CD4-positive, alpha-beta memory T cell (primary cell): ENCODE results near the gene NAPEPLD. TPM values are rescaled to one million over a fixed set of nuclear protein-coding genes. Genes with fewer than 3 reads are reported as not detected.
A peak's percentile ranks its signal among the peaks of the same experiment; 100 is the strongest.

Experiments
- CTCF ChIA-PET: fragments of 350-600 bp; sonication (Branson Sonifier 250); formaldehyde crosslinking; loops from one replicate; lab custom pipeline; 2021; ENCODE audit warnings: inconsistent platforms; ENCODE audit not compliant: partially characterized antibody; lab: Charles Lee
- POLR2A ChIA-PET: fragments of 350-600 bp; sonication (Branson Sonifier 250); formaldehyde crosslinking; loops from one replicate; lab custom pipeline; 2021; ENCODE audit not compliant: partially characterized antibody; lab: Charles Lee
- DNase-seq, 5 donors: peaks; one replicate each; pipeline versions ENCODE4 v3.0.0 to v3.0.0-alpha.2; 2020 to 2022; ENCODE audit warnings: mixed read lengths in 1 of 5
- H3K27ac ChIP-seq: one replicate; pipeline ENCODE4 v1.7.0; 2013; ENCODE audit warnings: low read depth, low read length
- H3K27me3 ChIP-seq: 2 replicates; pipeline ENCODE4 v1.7.0; 2013; ENCODE audit warnings: mild to moderate bottlenecking, low read length, moderate library complexity; ENCODE audit not compliant: insufficient read depth
- H3K36me3 ChIP-seq: 2 replicates; pipeline ENCODE4 v1.7.0; 2013; ENCODE audit warnings: mild to moderate bottlenecking, low read length, moderate library complexity; ENCODE audit not compliant: insufficient read depth
- H3K4me1 ChIP-seq: 2 replicates; pipeline ENCODE4 v1.7.0; 2013; ENCODE audit warnings: mild to moderate bottlenecking, low read length, moderate library complexity; ENCODE audit not compliant: insufficient read depth
- H3K4me3 ChIP-seq, 2 donors: one replicate each; pipeline ENCODE4 v1.7.0; 2013; ENCODE audit warnings: low read length in 2 of 2, mild to moderate bottlenecking in 1 of 2
- H3K9me3 ChIP-seq, 2 donors: one replicate each; pipeline ENCODE4 v1.7.0; 2013; ENCODE audit warnings: low read length in 2 of 2, control low read depth in 1 of 2; ENCODE audit not compliant: control insufficient read depth in 1 of 2
- H3K27ac Mint-ChIP-seq, 7 donors: one replicate each; pipeline ENCODE4 v1.8.0; 2020 to 2021; ENCODE audit warnings: mixed read lengths in 7 of 7, mild to moderate bottlenecking in 6 of 7, inconsistent platforms in 3 of 7, moderate library complexity in 3 of 7
- H3K27me3 Mint-ChIP-seq, 2 donors: one replicate each; pipeline ENCODE4 v1.8.0; 2020 to 2021; ENCODE audit warnings: mixed read lengths in 2 of 2
- H3K36me3 Mint-ChIP-seq, 2 donors: one replicate each; pipeline ENCODE4 v1.8.0; 2020 to 2021; ENCODE audit warnings: mixed read lengths in 2 of 2, inconsistent platforms in 1 of 2, mild to moderate bottlenecking in 1 of 2
- H3K4me1 Mint-ChIP-seq, 4 donors: one replicate each; pipeline ENCODE4 v1.8.0; 2020 to 2021; ENCODE audit warnings: mixed read lengths in 4 of 4, mild to moderate bottlenecking in 1 of 4
- H3K4me3 Mint-ChIP-seq, 8 donors: one replicate each; pipeline ENCODE4 v1.8.0; 2020 to 2021; ENCODE audit warnings: mixed read lengths in 8 of 8, mild to moderate bottlenecking in 7 of 8, moderate library complexity in 6 of 8, inconsistent platforms in 3 of 8
- H3K9me3 Mint-ChIP-seq, 8 donors: one replicate each; pipeline ENCODE4 v1.8.0; 2020 to 2021; ENCODE audit warnings: mixed read lengths in 8 of 8, mild to moderate bottlenecking in 5 of 8, inconsistent platforms in 3 of 8, moderate library complexity in 1 of 8
- intact Hi-C: fragments of 100-400 bp; cut with micrococcal nuclease; formaldehyde crosslinking; loops from one replicate; pipeline ENCODE4 v1.15.1; 2023
- polyA plus RNA-seq, 2 donors: library from polyadenylated mRNA; unstranded; fragments of 300-500 nt; fragmentation: Illumina TruSeq; gene quantifications; one replicate each; pipeline ENCODE4 v1.2.3, GENCODE V29; 2021
- total RNA-seq, 2 experiments: library from RNA; stranded (reverse); gene quantifications; one replicate each; pipeline ENCODE4 v1.2.3, GENCODE V29; 2021

NAPEPLD gene
- total and polyA plus RNA-seq, 4 experiments from 2014 or later = 2.1 to 22.2 (median 16.6) TPM

DNA sequence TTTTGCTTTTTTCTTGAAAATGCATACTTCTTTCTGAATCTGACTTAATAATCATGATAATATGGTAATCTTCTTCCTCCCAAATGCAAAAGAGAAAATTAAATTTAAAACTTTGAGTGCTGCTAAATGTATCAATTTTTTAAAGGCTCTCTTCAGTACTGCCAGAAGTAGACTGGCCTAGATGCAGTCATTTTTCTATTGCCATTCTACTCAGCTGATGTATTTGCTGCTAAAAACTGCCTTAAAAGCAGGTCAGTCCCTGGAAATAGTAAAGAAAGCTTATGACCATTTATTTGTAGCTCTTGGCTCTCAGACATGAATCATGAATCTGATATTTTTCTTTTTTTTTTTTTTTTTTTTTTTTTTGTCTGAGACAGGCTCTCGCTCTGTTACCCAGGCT is 28.5 kb downstream of the NAPEPLD start:
- ChIA-PET POLR2A (no interaction called here), CTCF (no interaction called here)
- H3K36me3 Mint-ChIP-seq = peaks cover 35 to 48% of the 10 kb centered on the region in 2 donors

DNA sequence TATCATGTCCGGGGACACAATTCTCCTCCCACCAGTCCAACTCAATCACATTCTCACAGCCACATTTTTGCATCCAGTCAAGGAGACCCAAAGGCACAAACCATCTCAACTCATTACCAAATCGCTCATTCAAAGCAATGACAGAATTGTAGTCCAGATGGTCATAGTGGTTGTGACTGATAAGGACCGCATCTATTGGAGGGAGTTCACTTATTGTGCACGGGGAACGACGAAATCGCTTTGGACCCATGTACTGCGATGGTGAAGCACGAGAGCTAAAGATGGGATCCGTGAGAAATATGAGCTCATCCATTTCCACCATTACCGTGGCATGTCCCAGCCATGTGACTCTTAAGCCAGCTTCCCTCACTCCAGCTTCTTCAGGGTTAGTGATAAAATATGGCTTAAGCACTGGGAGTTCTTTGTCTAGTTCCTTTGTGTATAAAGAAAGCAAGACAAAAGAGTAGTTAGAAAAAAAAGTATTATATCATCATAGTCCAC is 29.1 kb downstream of the NAPEPLD start:
- Histone ChIP-seq H3K9me3 (no peaks in the 10 kb centered on the region), H3K4me3 (no peak overlapping the region), H3K27ac (no peak overlapping the region), H3K27me3 (no peaks in the 10 kb centered on the region), H3K36me3 (no peaks in the 10 kb centered on the region), H3K4me1 (no peaks in the 10 kb centered on the region)
- no peaks in the 10 kb centered on the region for H3K27me3 Mint-ChIP-seq
- POLR2A ChIA-PET = no interaction called here
- no peak overlapping the region for H3K27ac Mint-ChIP-seq
- no peaks in the 10 kb centered on the region for H3K9me3 Mint-ChIP-seq
- no peak overlapping the region for H3K4me3 Mint-ChIP-seq
- CTCF ChIA-PET = no interaction called here
- no peak for DNase-seq
- intact Hi-C loops = no loop called here
- H3K4me1 Mint-ChIP-seq = peaks cover 0 to 3% (median 2%) of the 10 kb centered on the region in 4 donors
- peaks cover 39 to 53% of the 10 kb centered on the region in 2 donors for H3K36me3 Mint-ChIP-seq

More for the DNA sequence above, 28.5 kb downstream of the NAPEPLD start:
- no peaks in the 10 kb centered on the region for H3K27me3 ChIP-seq
- no peaks in the 10 kb centered on the region for H3K4me1 ChIP-seq
- no peak for DNase-seq
- no peaks in the 10 kb centered on the region for H3K36me3 ChIP-seq
- no peak overlapping the region for H3K27ac ChIP-seq
- H3K4me3 ChIP-seq = no peak overlapping the region
- Mint-ChIP-seq H3K9me3 (no peaks in the 10 kb centered on the region), H3K4me1 (peaks cover 0 to 3% (median 2%) of the 10 kb centered on the region in 4 donors), H3K27me3 (no peaks in the 10 kb centered on the region), H3K4me3 (no peak overlapping the region), H3K27ac (no peak overlapping the region)
- no peaks in the 10 kb centered on the region for H3K9me3 ChIP-seq
- intact Hi-C loops = no loop called here

DNA sequence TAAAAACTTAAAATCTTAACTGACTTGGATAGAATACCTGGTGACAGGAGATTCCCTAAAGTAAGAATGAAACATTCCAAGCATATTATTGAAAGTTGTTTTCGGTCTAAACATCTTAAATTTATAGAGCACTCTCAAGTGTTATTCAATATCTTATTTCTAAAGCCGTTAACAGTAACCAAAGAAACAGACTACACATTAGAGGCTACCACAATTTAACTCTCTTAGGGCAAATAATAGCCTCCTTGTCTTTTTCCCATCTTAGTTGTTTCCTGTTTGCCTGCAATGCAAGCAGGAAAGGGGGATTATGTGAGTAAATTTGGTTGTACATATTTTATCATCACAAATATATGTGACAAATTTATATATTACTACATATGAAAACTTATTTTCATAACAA is 31.4 kb downstream of the NAPEPLD start:
- no peak overlapping the region for H3K27ac Mint-ChIP-seq
- ChIA-PET POLR2A (no interaction called here), CTCF (no interaction called here)
- Histone ChIP-seq H3K4me3 (no peak overlapping the region), H3K9me3 (no peaks in the 10 kb centered on the region), H3K27ac (no peak overlapping the region), H3K27me3 (no peaks in the 10 kb centered on the region), H3K4me1 (no peaks in the 10 kb centered on the region), H3K36me3 (no peaks in the 10 kb centered on the region)
- H3K9me3 Mint-ChIP-seq = peaks cover 0 to 5% (median under 1%) of the 10 kb centered on the region in 8 donors
- no peaks in the 10 kb centered on the region for H3K27me3 Mint-ChIP-seq
- DNase-seq = no peak
- peaks cover 49 to 51% of the 10 kb centered on the region in 2 donors for H3K36me3 Mint-ChIP-seq
- H3K4me1 Mint-ChIP-seq = peaks cover 0 to 8% (median 0%) of the 10 kb centered on the region in 4 donors
- H3K4me3 Mint-ChIP-seq = no peak overlapping the region
- intact Hi-C loops = no loop called here

DNA sequence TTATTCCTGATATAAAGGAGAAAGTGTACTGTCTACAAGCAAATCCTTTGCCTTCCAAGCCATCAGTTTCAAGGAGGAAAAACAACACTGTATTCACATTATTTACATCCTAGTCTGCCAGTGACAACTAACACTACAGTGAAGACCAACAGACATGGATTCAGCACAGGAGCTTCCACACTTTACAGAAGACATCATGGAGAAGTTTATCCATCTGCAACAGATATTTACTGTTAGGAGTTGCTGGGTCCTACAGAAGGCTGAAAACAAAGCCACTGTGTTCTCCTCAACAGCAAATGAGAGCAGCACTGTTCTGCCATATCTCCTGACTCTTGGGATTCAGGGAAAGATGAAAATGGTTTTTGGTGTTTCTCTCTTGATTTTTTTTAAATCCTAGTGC is 31.9 kb downstream of the NAPEPLD start:
- H3K9me3 Mint-ChIP-seq = peaks cover 0 to 7% (median under 1%) of the 10 kb centered on the region in 8 donors
- no peak for DNase-seq
- Histone ChIP-seq H3K4me3 (no peak overlapping the region), H3K27me3 (no peaks in the 10 kb centered on the region), H3K27ac (no peak overlapping the region), H3K4me1 (no peaks in the 10 kb centered on the region), H3K36me3 (no peaks in the 10 kb centered on the region), H3K9me3 (no peaks in the 10 kb centered on the region)
- H3K4me1 Mint-ChIP-seq = peaks cover 0 to 8% (median 0%) of the 10 kb centered on the region in 4 donors
- H3K4me3 Mint-ChIP-seq = no peak overlapping the region
- H3K36me3 Mint-ChIP-seq = peaks cover 49 to 52% of the 10 kb centered on the region in 2 donors
- POLR2A ChIA-PET = no interaction called here
- CTCF ChIA-PET = no interaction called here
- H3K27me3 Mint-ChIP-seq = no peaks in the 10 kb centered on the region
- no peak overlapping the region for H3K27ac Mint-ChIP-seq
- intact Hi-C loops = no loop called here

DNA sequence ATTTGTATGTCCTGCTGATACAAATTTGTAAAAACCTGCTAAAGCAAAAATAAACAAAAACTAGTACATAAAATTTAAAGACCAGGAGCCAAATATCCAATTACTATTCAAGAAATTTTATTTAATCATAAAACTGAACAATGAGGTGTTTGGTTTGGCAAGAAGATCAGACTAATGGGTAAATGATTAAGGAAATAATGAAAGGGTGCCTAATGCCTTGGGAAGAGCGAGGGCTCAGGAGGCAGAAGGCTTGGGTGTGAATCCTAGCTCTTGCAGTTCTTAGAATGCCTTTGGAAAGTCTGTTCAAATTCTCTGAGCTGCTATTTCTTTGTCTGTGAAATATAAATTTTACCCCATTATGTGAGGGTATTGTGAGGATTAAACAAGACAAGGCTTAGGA is 32.4 kb downstream of the NAPEPLD start:
- Mint-ChIP-seq H3K4me3 (no peak overlapping the region), H3K9me3 (peaks cover 0 to 12% (median 2%) of the 10 kb centered on the region in 8 donors), H3K36me3 (peaks cover 49 to 52% of the 10 kb centered on the region in 2 donors), H3K27me3 (no peaks in the 10 kb centered on the region), H3K4me1 (peaks cover 0 to 6% (median 0%) of the 10 kb centered on the region in 4 donors), H3K27ac (no peak overlapping the region)
- Histone ChIP-seq H3K9me3 (no peaks in the 10 kb centered on the region), H3K4me3 (no peak overlapping the region), H3K27me3 (no peaks in the 10 kb centered on the region), H3K27ac (no peak overlapping the region), H3K36me3 (no peaks in the 10 kb centered on the region), H3K4me1 (no peaks in the 10 kb centered on the region)
- POLR2A ChIA-PET = no interaction called here
- CTCF ChIA-PET = no interaction called here
- DNase-seq = no peak
- intact Hi-C loops = no loop called here

DNA sequence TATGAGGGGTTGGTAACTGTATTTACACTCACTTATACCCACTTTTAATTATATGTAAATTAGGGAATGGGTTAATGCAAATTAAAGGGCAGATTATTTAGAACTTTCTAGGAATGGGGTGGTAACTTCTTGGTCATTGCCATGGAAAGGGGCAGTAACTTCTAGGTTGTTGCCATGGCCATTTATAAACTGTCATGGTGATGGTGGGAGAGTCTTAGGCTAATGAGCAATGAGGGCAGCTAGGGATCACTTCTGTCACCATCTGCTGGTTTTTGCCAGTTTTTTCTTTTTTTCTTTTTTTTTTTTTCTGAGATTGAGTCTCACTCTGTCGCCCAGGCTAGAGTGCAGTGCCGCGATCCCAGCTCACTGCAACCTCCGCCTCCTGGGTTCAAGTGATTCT is 33.1 kb downstream of the NAPEPLD start:
- intact Hi-C loops = no loop called here
- POLR2A ChIA-PET = no interaction called here
- no peak for DNase-seq
- Histone ChIP-seq H3K4me1 (no peaks in the 10 kb centered on the region), H3K36me3 (no peaks in the 10 kb centered on the region), H3K9me3 (no peaks in the 10 kb centered on the region), H3K27me3 (no peaks in the 10 kb centered on the region), H3K27ac (no peak overlapping the region), H3K4me3 (no peak overlapping the region)
- H3K4me1 Mint-ChIP-seq = peaks cover 0 to 6% (median 2%) of the 10 kb centered on the region in 4 donors
- H3K27me3 Mint-ChIP-seq = no peaks in the 10 kb centered on the region
- H3K4me3 Mint-ChIP-seq = no peak overlapping the region
- CTCF ChIA-PET = no interaction called here
- peaks cover 49 to 54% of the 10 kb centered on the region in 2 donors for H3K36me3 Mint-ChIP-seq
- peaks cover 0 to 19% (median 2%) of the 10 kb centered on the region in 8 donors for H3K9me3 Mint-ChIP-seq
- peak overlapping the region in 1 of 7 donors; percentile 18 for H3K27ac Mint-ChIP-seq

DNA sequence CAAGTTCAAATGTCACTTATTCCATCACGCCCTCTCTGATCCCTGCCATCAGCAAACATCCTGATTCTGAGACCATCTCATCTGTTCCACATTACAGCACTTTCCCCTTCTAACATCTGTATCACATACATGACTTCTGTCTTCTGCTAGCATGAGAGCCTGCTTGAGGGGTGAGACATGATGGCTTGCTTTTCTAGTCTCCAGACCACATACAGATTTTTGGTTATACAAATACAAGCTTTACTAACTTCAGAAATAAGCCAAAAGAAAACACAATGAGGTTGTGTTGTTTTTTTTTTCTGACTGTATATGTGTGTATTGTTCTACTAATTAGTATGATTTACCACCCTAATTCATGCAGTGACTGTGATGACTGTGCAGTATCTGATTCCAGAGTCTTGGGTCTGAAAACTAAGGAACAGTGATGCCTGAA is 34.3 kb downstream of the NAPEPLD start:
- H3K4me3 Mint-ChIP-seq = no peak overlapping the region
- H3K27me3 Mint-ChIP-seq = no peaks in the 10 kb centered on the region
- Histone ChIP-seq H3K9me3 (no peaks in the 10 kb centered on the region), H3K27me3 (no peaks in the 10 kb centered on the region), H3K36me3 (no peaks in the 10 kb centered on the region), H3K4me3 (no peak overlapping the region), H3K27ac (no peak overlapping the region), H3K4me1 (no peaks in the 10 kb centered on the region)
- intact Hi-C loops = no loop called here
- POLR2A ChIA-PET = no interaction called here
- CTCF ChIA-PET = no interaction called here
- H3K4me1 Mint-ChIP-seq = peaks cover 0 to 8% (median 4%) of the 10 kb centered on the region in 4 donors
- peaks cover 54 to 56% of the 10 kb centered on the region in 2 donors for H3K36me3 Mint-ChIP-seq
- DNase-seq = no peak
- H3K27ac Mint-ChIP-seq = peak overlapping the region in 3 of 7 donors; percentile 3 to 33 (median 26)
- H3K9me3 Mint-ChIP-seq = peaks cover 0 to 30% (median 4%) of the 10 kb centered on the region in 8 donors
